HCT116 (cell line): ENCODE results near the gene GPR39.

Experiments used
- POLR2A ChIP-seq: IDR thresholded peaks from 2 replicates; pipeline ENCODE4 v1.7.0; 2011; ENCODE audit warnings: borderline replicate concordance; ENCODE audit not compliant: insufficient read depth, insufficient read length; ENCODE audit errors: extremely low read depth
- RAD21 ChIP-seq: IDR thresholded peaks from 2 replicates; pipeline ENCODE4 v1.6.1; 2012; ENCODE audit warnings: low read depth, mild to moderate bottlenecking
- SIN3A ChIP-seq: IDR thresholded peaks from 2 replicates; pipeline ENCODE4 v1.6.1; 2012; ENCODE audit warnings: low read depth
- YY1 ChIP-seq: IDR thresholded peaks from 2 replicates; pipeline ENCODE4 v1.6.1; 2011; ENCODE audit warnings: low read length, low read depth, moderate library complexity, mild to moderate bottlenecking; ENCODE audit not compliant: insufficient replicate concordance; ENCODE audit errors: extremely low read depth

DNA sequence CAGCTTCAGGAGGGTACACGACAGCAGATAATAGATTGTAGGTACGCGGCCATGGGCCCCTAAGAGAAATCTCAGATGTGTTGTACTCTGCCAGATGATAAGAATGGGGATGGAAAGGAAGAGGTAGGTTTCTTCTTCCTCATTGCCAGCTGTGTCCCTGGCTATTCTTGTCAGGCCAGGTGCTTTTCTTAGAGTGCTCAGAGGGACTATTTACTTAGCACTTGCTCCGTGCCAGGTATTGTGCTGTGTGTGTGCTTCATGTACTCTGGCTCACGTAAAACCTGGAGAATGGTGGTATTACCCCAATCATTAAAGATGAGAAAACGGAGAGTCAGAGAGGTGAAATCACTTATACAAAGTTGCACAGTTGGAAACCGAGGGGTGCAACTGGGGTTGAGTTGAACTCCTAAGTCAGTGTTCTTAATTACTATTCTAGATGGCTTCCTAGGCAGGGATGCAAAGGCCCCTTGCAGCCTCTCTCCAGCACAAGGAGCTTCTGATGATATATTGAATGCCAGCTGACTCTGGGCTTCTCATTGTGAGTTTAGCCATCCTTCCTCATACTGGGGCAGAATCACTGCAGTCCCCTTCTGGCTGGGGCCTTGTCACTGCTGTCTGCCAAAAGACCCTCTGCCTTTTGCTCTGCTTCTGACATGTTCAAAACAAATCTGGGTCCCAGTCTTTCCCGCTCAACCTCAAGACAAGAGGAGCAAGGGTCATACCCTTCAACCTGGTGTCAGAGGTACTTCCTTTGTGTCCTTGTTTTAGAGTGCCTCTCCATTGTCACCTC lies 192.7 kb downstream of the GPR39 start:
- no peak for TF ChIP-seq RAD21
- no peak for TF ChIP-seq POLR2A
- TF ChIP-seq YY1: no peak
- TF ChIP-seq SIN3A: no peak
